Liver (tissue), 9 donors: Measurements from ENCODE around the gene RESF1. TPM values are rescaled to one million over a fixed set of nuclear protein-coding genes. Genes with fewer than 3 reads are reported as not detected.
A peak's percentile ranks its signal among the peaks of the same experiment; 100 is the strongest.

Experiments
- DNase-seq: peaks from one replicate; pipeline ENCODE4 v3.0.0-alpha.2; 2017; ENCODE audit warnings: low spot score
- H3K27ac ChIP-seq, 2 donors: one replicate each; pipeline ENCODE4 v1.7.0; 2013; ENCODE audit warnings: inconsistent platforms in 2 of 2, low read length in 2 of 2, control low read depth in 1 of 2, low read depth in 1 of 2, mild to moderate bottlenecking in 1 of 2
- H3K27me3 ChIP-seq, 4 donors: one replicate each; pipeline versions ENCODE4 v1.6.1 to v1.7.0; 2013; ENCODE audit warnings: low read length in 3 of 4, inconsistent platforms in 1 of 4, mild to moderate bottlenecking in 1 of 4, moderate library complexity in 1 of 4; ENCODE audit not compliant: control insufficient read depth in 4 of 4, insufficient read depth in 4 of 4
- H3K36me3 ChIP-seq, 4 donors: one replicate each; pipeline versions ENCODE4 v1.6.1 to v1.7.0; 2013; ENCODE audit warnings: low read length in 3 of 4, mild to moderate bottlenecking in 3 of 4, low read depth in 1 of 4, moderate library complexity in 1 of 4; ENCODE audit not compliant: control insufficient read depth in 4 of 4, insufficient read depth in 3 of 4
- H3K4me1 ChIP-seq, 4 donors: one replicate each; pipeline versions ENCODE4 v1.6.1 to v1.7.0; 2013; ENCODE audit warnings: low read length in 3 of 4, mild to moderate bottlenecking in 3 of 4, moderate library complexity in 1 of 4; ENCODE audit not compliant: control insufficient read depth in 4 of 4, insufficient read depth in 4 of 4
- H3K4me3 ChIP-seq, 3 donors: one replicate each; pipeline versions ENCODE4 v1.6.1 to v1.7.0; 2013; ENCODE audit warnings: low read length in 3 of 3, control low read depth in 1 of 3, low read depth in 1 of 3, mild to moderate bottlenecking in 1 of 3
- H3K9ac ChIP-seq, 2 donors: one replicate each; pipeline ENCODE4 v1.7.0; 2013; ENCODE audit warnings: low read length in 2 of 2, mild to moderate bottlenecking in 2 of 2, moderate library complexity in 2 of 2, control low read depth in 1 of 2, low read depth in 1 of 2
- H3K9me3 ChIP-seq, 4 donors: one replicate each; pipeline versions ENCODE4 v1.6.1 to v1.7.0; 2013; ENCODE audit warnings: low read length in 3 of 4; ENCODE audit not compliant: control insufficient read depth in 4 of 4
- EGR1 ChIP-seq, 2 donors: IDR thresholded peaks; 2 replicates each; pipeline ENCODE4 v1.6.1; 2016 to 2018; ENCODE audit warnings: antibody characterized with exemption in 2 of 2, low read depth in 2 of 2
- FOXA1 ChIP-seq: IDR thresholded peaks from 2 replicates; pipeline ENCODE4 v1.6.1; 2016; ENCODE audit warnings: antibody characterized with exemption
- FOXA2 ChIP-seq: IDR thresholded peaks from 2 replicates; pipeline ENCODE4 v1.6.1; 2016; ENCODE audit warnings: antibody characterized with exemption
- GABPA ChIP-seq, 2 donors: IDR thresholded peaks in 1 of 2; conservative IDR thresholded peaks in 1 of 2; 2 replicates each; pipeline ENCODE4 v1.6.1; 2016; ENCODE audit warnings: antibody characterized with exemption in 2 of 2, mild to moderate bottlenecking in 1 of 2, moderate library complexity in 1 of 2
- HNF4A ChIP-seq, 2 donors: conservative IDR thresholded peaks; 2 replicates each; pipeline ENCODE4 v1.6.1; 2016; ENCODE audit warnings: antibody characterized with exemption in 2 of 2, mild to moderate bottlenecking in 2 of 2
- HNF4G ChIP-seq: IDR thresholded peaks from 2 replicates; pipeline ENCODE4 v1.6.1; 2016; ENCODE audit warnings: antibody characterized with exemption
- JUND ChIP-seq, 2 donors: IDR thresholded peaks; 2 replicates each; pipeline ENCODE4 v1.6.1; 2016; ENCODE audit warnings: antibody characterized with exemption in 2 of 2
- NR2F2 ChIP-seq: IDR thresholded peaks from 2 replicates; pipeline ENCODE4 v1.6.1; 2016; ENCODE audit warnings: antibody characterized with exemption
- RAD21 ChIP-seq, 2 donors: IDR thresholded peaks; 2 replicates each; pipeline ENCODE4 v1.6.1; 2016; ENCODE audit warnings: antibody characterized with exemption in 2 of 2, mild to moderate bottlenecking in 2 of 2
- SP1 ChIP-seq: IDR thresholded peaks from 2 replicates; pipeline ENCODE4 v1.6.1; 2018; ENCODE audit warnings: antibody characterized with exemption, mild to moderate bottlenecking
- TAF1 ChIP-seq: conservative IDR thresholded peaks from 2 replicates; pipeline ENCODE4 v1.6.1; 2016; ENCODE audit warnings: antibody characterized with exemption, mild to moderate bottlenecking
- YY1 ChIP-seq: IDR thresholded peaks from 2 replicates; pipeline ENCODE4 v1.6.1; 2016; ENCODE audit warnings: antibody characterized with exemption, mild to moderate bottlenecking
- ZBTB33 ChIP-seq: IDR thresholded peaks from 2 replicates; pipeline ENCODE4 v1.6.1; 2016; ENCODE audit warnings: antibody characterized with exemption
- WGBS: extraction: QIAGEN DNeasy Blood & Tissue Kit; methylation state at CpG from one replicate; pipeline ENCODE4 v1.1.7; 2013; 5-methylcytosine and 5-hydroxymethylcytosine counted together
- polyA plus RNA-seq, 2 donors: library from polyadenylated mRNA; stranded (reverse) in 1 of 2; unstranded in 1 of 2; fragments of 200-250 nt in 1 of 2; fragments of >200 nt in 1 of 2; fragmentation: Nextera tagmentation in 1 of 2; extraction: Ambion mirVana in 1 of 2; gene quantifications; one replicate each; pipeline versions ENCODE4 v1.2.1 to v1.2.3, GENCODE V29; 2013 to 2015
- total RNA-seq, 2 donors: library from RNA; depleted of rRNA; stranded (reverse); fragments of >200 nt; gene quantifications; one replicate each; pipeline ENCODE4 v1.2.3, GENCODE V29; 2014
- TF ChIP-seq, protein P1 (sequence below): fragments of 150-350 bp; IDR thresholded peaks from 2 replicates; pipeline ENCODE4 v1.5.1; 2017; ENCODE audit warnings: improper control_type of control experiment, low read depth, low read length; ENCODE audit not compliant: missing input control
- TF ChIP-seq, protein P2 (sequence below): IDR thresholded peaks from 2 replicates; pipeline ENCODE4 v1.6.1; 2016; ENCODE audit warnings: antibody characterized with exemption, mild to moderate bottlenecking
- donor health status: healthy.
- donor health status: healthy.
- donor health status: healthy.
- donor health status: healthy.
- donor health status: healthy.

The RESF1 gene
- total and polyA plus RNA-seq, 4 donors, result 19.5 to 69.7 (median 37.2) TPM

GRCh38 chr12:31931796-31932715, 27.2 kb upstream of the RESF1 start:
- Histone ChIP-seq H3K9ac (no peak overlapping the region), H3K4me1 (no peaks in the 10 kb centered on the region), H3K9me3 (no peaks in the 10 kb centered on the region), H3K27ac (no peak overlapping the region), H3K36me3 (no peaks in the 10 kb centered on the region), H3K4me3 (no peak overlapping the region), H3K27me3 (no peaks in the 10 kb centered on the region)
- no peak for TF ChIP-seq SP1
- no peak for TF ChIP-seq NR2F2
- peak in 1 of 2 donors; percentile 34 for TF ChIP-seq RAD21 (IDR thresholded peaks at IDR 0.05)
- DNase-seq, result no peak
- WGBS, result 87% methylated on average over 7 of the region's 7 CpGs

GRCh38 chr12:31944299-31944698, 14.9 kb upstream of the RESF1 start:
- 95% methylated on average over 4 of the region's 4 CpGs for WGBS
- TF ChIP-seq HNF4A (conservative IDR thresholded peaks at IDR 0.05) (no peak), JUND (IDR thresholded peaks at IDR 0.05) (no peak), FOXA1 (no peak), EGR1 (IDR thresholded peaks at IDR 0.05; ENCODE audit: low read depth in 2 of 2) (no peak), HNF4G (no peak), NR2F2 (no peak), TAF1 (no peak), GABPA (IDR thresholded peaks at IDR 0.05 in 1 of 2, conservative IDR thresholded peaks at IDR 0.05 in 1 of 2) (no peak), YY1 (no peak), ZBTB33 (no peak), FOXA2 (no peak)
- TF ChIP-seq, protein P1, sequence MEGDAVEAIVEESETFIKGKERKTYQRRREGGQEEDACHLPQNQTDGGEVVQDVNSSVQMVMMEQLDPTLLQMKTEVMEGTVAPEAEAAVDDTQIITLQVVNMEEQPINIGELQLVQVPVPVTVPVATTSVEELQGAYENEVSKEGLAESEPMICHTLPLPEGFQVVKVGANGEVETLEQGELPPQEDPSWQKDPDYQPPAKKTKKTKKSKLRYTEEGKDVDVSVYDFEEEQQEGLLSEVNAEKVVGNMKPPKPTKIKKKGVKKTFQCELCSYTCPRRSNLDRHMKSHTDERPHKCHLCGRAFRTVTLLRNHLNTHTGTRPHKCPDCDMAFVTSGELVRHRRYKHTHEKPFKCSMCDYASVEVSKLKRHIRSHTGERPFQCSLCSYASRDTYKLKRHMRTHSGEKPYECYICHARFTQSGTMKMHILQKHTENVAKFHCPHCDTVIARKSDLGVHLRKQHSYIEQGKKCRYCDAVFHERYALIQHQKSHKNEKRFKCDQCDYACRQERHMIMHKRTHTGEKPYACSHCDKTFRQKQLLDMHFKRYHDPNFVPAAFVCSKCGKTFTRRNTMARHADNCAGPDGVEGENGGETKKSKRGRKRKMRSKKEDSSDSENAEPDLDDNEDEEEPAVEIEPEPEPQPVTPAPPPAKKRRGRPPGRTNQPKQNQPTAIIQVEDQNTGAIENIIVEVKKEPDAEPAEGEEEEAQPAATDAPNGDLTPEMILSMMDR, result no peak
- TF ChIP-seq, protein P2, sequence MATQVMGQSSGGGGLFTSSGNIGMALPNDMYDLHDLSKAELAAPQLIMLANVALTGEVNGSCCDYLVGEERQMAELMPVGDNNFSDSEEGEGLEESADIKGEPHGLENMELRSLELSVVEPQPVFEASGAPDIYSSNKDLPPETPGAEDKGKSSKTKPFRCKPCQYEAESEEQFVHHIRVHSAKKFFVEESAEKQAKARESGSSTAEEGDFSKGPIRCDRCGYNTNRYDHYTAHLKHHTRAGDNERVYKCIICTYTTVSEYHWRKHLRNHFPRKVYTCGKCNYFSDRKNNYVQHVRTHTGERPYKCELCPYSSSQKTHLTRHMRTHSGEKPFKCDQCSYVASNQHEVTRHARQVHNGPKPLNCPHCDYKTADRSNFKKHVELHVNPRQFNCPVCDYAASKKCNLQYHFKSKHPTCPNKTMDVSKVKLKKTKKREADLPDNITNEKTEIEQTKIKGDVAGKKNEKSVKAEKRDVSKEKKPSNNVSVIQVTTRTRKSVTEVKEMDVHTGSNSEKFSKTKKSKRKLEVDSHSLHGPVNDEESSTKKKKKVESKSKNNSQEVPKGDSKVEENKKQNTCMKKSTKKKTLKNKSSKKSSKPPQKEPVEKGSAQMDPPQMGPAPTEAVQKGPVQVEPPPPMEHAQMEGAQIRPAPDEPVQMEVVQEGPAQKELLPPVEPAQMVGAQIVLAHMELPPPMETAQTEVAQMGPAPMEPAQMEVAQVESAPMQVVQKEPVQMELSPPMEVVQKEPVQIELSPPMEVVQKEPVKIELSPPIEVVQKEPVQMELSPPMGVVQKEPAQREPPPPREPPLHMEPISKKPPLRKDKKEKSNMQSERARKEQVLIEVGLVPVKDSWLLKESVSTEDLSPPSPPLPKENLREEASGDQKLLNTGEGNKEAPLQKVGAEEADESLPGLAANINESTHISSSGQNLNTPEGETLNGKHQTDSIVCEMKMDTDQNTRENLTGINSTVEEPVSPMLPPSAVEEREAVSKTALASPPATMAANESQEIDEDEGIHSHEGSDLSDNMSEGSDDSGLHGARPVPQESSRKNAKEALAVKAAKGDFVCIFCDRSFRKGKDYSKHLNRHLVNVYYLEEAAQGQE, result no peak
- peaks cover 0 to 2% (median 0%) of the 10 kb centered on the region in 4 donors for H3K4me1 ChIP-seq
- H3K9ac ChIP-seq, result no peak overlapping the region
- no peak for DNase-seq
- H3K4me3 ChIP-seq, result no peak overlapping the region
- H3K27me3 ChIP-seq, result no peaks in the 10 kb centered on the region
- no peak overlapping the region for H3K27ac ChIP-seq
- peaks cover 0 to 4% (median 0%) of the 10 kb centered on the region in 4 donors for H3K9me3 ChIP-seq
- H3K36me3 ChIP-seq, result peaks cover 0 to 7% (median 1%) of the 10 kb centered on the region in 4 donors
